ENCODE measurements around the gene ARR3. TPM values are rescaled to one million over a fixed set of nuclear protein-coding genes. Genes with fewer than 3 reads are reported as not detected.
A peak's percentile ranks its signal among the peaks of the same experiment; 100 is the strongest.
"Not testable (repeated sequence)": the region's sequence is repeated elsewhere in the genome, so short reads cannot be mapped to it uniquely, and the experiment has no call there.

ARR3 gene
- total RNA-seq, 1 donor from 2014 or later = not detected

DNA sequence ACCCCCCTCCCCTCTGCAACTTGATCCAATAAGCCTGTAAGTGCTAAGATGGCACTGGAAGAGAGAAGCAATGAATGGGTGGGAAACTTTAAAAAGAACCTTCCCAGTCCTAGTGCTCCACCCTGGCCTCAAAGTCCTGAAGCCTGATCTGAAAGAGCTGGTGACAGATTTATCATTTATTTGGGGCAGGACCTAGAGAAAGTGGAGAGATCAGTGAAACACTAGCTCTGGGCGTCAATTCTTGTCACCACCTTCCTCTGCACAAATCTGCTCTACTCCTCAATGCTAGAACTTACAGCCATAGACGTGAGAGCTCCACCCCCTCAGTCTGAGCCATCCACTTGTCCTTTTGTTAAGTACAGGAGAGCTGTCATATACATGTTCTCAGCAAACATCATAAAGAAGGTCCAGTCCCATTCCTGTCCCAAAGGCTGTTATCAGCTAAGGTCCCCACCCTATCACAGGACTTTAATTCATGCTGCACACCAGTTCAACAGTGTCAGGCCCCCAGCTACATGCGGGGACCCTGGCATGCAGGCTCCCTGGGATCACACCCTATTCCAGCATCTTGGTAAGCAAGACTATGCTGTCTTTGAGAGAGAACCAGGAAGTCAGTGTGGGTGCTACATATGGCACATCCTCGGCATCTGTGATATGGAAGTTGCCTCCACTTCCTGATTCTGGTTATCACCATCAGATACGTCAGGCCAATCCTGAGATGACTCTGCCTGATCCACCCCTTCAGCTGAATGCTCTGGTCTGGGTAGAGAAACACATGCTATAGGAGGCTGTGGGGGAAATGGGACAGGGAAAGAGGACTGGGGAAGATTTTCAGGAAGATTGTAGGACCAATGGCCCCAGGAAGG is 10.5 kb upstream of the ARR3 start:
- FAIRE-seq = peak; percentile 58
- no peaks in the 10 kb centered on the region for H3K27me3 ChIP-seq (ENCODE audit: control insufficient read depth, insufficient read depth, low read length)
- no peak overlapping the region for H3K4me3 ChIP-seq (ENCODE audit: low read depth, low read length)
- TF ChIP-seq, protein P1, sequence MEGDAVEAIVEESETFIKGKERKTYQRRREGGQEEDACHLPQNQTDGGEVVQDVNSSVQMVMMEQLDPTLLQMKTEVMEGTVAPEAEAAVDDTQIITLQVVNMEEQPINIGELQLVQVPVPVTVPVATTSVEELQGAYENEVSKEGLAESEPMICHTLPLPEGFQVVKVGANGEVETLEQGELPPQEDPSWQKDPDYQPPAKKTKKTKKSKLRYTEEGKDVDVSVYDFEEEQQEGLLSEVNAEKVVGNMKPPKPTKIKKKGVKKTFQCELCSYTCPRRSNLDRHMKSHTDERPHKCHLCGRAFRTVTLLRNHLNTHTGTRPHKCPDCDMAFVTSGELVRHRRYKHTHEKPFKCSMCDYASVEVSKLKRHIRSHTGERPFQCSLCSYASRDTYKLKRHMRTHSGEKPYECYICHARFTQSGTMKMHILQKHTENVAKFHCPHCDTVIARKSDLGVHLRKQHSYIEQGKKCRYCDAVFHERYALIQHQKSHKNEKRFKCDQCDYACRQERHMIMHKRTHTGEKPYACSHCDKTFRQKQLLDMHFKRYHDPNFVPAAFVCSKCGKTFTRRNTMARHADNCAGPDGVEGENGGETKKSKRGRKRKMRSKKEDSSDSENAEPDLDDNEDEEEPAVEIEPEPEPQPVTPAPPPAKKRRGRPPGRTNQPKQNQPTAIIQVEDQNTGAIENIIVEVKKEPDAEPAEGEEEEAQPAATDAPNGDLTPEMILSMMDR (IDR thresholded peaks at IDR 0.05; ENCODE audit: insufficient read depth, low read length, severe bottlenecking) = no peak
- H3K36me3 ChIP-seq (ENCODE audit: control insufficient read depth, insufficient read depth, low read length) = no peaks in the 10 kb centered on the region
- no peak for DNase-seq (ENCODE audit: low read depth)

DNA sequence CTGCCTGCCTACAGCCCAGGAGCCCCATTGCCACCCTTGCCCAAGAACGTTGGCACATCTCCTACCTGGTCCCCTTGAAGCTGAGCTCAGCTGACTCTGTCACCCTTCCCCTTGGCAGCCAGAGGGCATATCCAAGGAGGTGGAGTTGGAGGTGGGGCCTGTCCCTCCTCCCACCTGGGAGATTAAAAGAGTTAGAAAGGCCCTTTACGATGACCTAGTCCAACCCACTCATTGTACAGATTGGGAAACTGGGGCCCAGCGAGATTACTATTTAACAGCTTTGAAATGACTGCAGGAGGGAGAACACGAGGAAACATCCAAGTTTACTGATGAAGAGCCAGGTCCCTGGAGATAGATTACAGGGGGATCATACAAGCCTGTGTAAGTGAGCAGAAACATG is 8.0 kb upstream of the ARR3 start, which contains the start of gene P2RY4:
Gene P2RY4 (minus strand): TSS at position 101 of the 400 bp plus-strand sequence. CDS start 580 bp downstream, outside the sequence.
- TF ChIP-seq, protein P1 (IDR thresholded peaks at IDR 0.05; ENCODE audit: insufficient read depth, low read length, severe bottlenecking) = no peak
- Histone ChIP-seq H3K27me3 (ENCODE audit: control insufficient read depth, insufficient read depth, low read length) (no peaks in the 10 kb centered on the region), H3K36me3 (ENCODE audit: control insufficient read depth, insufficient read depth, low read length) (no peaks in the 10 kb centered on the region), H3K4me3 (ENCODE audit: low read depth, low read length) (no peak within 1 kb of the TSS)
- DNase-seq (ENCODE audit: low read depth) (no peak), FAIRE-seq (no peak)

DNA sequence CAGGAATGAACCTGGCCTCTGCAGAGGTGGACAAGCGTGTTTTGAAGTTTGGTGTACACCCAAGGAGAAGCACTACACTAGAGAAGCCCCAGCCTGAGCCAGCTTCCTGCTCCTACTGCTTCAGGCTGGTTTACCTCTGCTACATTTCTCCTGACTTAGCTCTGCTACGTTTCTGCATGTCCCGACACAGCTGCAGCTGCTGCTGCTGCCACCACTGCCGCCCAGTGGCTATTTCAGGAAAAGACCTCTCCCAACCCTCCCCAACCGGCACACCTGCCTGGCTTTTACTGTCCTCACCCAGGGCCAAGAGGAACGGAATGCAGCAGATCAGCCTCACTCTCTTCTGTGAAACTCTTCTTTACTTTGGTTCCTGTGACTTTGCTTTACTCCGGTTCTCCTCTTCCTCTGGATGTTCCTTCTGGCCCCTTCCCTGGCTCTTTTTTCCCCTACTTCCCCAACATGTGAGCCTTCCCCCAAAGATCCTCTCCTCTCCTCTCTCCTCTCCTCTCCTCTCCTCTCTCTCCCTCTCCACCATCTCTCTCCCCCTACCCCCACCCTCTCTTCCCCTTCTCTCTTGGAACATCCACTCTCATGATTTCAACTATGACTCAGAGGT is 5.1 kb upstream of the ARR3 start:
- peak; percentile 59 for DNase-seq (ENCODE audit: low read depth)
- peak; percentile 13 for FAIRE-seq
- H3K36me3 ChIP-seq (ENCODE audit: control insufficient read depth, insufficient read depth, low read length) = no peaks in the 10 kb centered on the region
- H3K4me3 ChIP-seq (ENCODE audit: low read depth, low read length) = no peak overlapping the region
- TF ChIP-seq, protein P1 (IDR thresholded peaks at IDR 0.05; ENCODE audit: insufficient read depth, low read length, severe bottlenecking) = peak; percentile 82
- no peaks in the 10 kb centered on the region for H3K27me3 ChIP-seq (ENCODE audit: control insufficient read depth, insufficient read depth, low read length)

DNA sequence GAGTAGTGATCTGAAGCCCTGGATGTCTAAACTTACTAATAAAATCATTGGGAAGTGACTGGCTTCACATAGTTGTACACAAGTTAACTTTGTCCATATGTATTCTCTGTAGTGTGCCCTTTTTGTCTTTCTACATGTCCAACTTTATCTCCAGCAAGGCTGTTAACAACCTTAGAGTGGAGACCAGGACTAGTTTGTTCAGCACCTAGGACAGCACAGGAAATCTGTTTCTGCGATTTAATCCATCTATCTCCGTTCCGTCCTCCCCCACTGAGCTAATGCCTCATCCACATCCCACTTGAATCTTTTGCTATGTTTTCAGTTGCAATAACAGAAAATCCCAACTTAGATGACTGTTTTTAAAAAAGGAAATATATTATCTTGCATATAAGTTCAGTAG is 3.4 kb upstream of the ARR3 start:
- DNase-seq (ENCODE audit: low read depth) (no peak), FAIRE-seq (no peak)
- no peaks in the 10 kb centered on the region for H3K27me3 ChIP-seq (ENCODE audit: control insufficient read depth, insufficient read depth, low read length)
- H3K4me3 ChIP-seq (ENCODE audit: low read depth, low read length) = no peak overlapping the region
- TF ChIP-seq, protein P1 (IDR thresholded peaks at IDR 0.05; ENCODE audit: insufficient read depth, low read length, severe bottlenecking) = no peak
- H3K36me3 ChIP-seq (ENCODE audit: control insufficient read depth, insufficient read depth, low read length) = no peaks in the 10 kb centered on the region

DNA sequence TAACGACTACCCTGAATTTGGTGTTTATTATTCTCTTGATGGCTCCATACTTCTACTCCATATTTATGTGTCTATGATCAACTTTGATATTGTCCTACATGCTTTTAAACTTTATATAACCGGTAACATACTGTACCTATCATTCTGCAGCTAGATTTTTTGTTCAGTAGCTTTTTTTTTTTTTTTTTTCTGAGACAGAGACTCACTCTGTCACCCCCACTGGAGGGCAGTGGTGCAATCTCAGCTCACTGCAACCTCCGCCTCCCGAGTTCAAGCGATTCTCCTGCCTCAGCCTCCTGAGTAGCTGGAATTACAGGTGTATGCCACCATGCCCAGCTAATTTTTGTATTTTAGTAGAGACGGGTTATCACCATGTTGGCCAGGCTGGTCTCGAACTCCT is 5.9 kb downstream of the ARR3 start:
- FAIRE-seq; H3K36me3 ChIP-seq (ENCODE audit: control insufficient read depth, insufficient read depth, low read length); H3K4me3 ChIP-seq (ENCODE audit: low read depth, low read length); DNase-seq (ENCODE audit: low read depth); H3K27me3 ChIP-seq (ENCODE audit: control insufficient read depth, insufficient read depth, low read length): not testable (repeated sequence)

DNA sequence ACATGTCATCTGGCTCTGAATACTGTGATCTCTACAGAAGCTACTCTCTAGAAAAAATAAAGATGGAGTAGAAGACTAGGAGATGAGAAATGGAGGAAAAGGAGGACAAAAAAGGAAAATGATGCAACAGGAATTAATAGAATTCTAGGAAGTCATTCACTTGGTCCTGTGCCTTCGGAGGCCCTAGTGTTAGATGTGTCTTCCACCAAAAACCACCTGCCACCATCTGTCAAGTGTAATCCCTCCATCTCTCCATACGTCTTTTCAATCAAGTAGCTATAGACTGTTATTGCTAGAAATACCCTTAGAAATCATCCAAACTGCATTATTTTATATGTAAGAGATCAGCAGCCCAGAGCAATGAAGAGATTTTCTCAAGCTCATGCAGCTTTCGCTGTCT is 10.9 kb downstream of the ARR3 start:
- no peaks in the 10 kb centered on the region for H3K27me3 ChIP-seq (ENCODE audit: control insufficient read depth, insufficient read depth, low read length)
- TF ChIP-seq, protein P1 (IDR thresholded peaks at IDR 0.05; ENCODE audit: insufficient read depth, low read length, severe bottlenecking) = no peak
- no peak for FAIRE-seq
- no peaks in the 10 kb centered on the region for H3K36me3 ChIP-seq (ENCODE audit: control insufficient read depth, insufficient read depth, low read length)
- no peak overlapping the region for H3K4me3 ChIP-seq (ENCODE audit: low read depth, low read length)
- no peak for DNase-seq (ENCODE audit: low read depth)
